WTC11 (cell line): ENCODE data around the gene MAP4K3. TPM values are rescaled to one million over a fixed set of nuclear protein-coding genes. Genes with fewer than 3 reads are reported as not detected.

ENCODE experiments used
- ATAC-seq: fragments of 200-7000 bp; cut with Tn5 transposase; 2 replicates; pipeline ENCODE4 v1.10.0; 2021; ENCODE audit warnings: mild to moderate bottlenecking, moderate library complexity
- CTCF ChIA-PET: fragments of 300-600 bp; sonication (Branson Sonifier 250); formaldehyde crosslinking; loops from one replicate; lab custom pipeline; 2021; ENCODE audit warnings: antibody characterized with exemption; lab: Charles Lee
- POLR2A ChIA-PET: fragments of 350-600 bp; sonication (Branson Sonifier 250); formaldehyde crosslinking; loops from one replicate; lab custom pipeline; 2021; ENCODE audit warnings: antibody characterized with exemption; lab: Charles Lee
- DNase-seq: peaks from one replicate; pipeline ENCODE4 v3.0.0; 2021; ENCODE audit warnings: low spot score
- H3K27ac Mint-ChIP-seq: 2 replicates; pipeline ENCODE4 v1.8.0; 2021; ENCODE audit warnings: mixed read lengths
- H3K27me3 Mint-ChIP-seq: 2 replicates; pipeline ENCODE4 v1.8.0; 2021; ENCODE audit warnings: low read depth, mild to moderate bottlenecking, moderate library complexity, mixed read lengths
- H3K36me3 Mint-ChIP-seq: 2 replicates; pipeline ENCODE4 v1.8.0; 2021; ENCODE audit warnings: mixed read lengths
- H3K4me1 Mint-ChIP-seq: 2 replicates; pipeline ENCODE4 v1.8.0; 2022; ENCODE audit warnings: mixed read lengths
- H3K4me3 Mint-ChIP-seq: 2 replicates; pipeline ENCODE4 v1.8.0; 2021; ENCODE audit warnings: mild to moderate bottlenecking, moderate library complexity, mixed read lengths
- H3K9me3 Mint-ChIP-seq: 2 replicates; pipeline ENCODE4 v1.8.0; 2021; ENCODE audit warnings: mixed read lengths
- ATF3 ChIP-seq: sonication (generic); formaldehyde crosslinking; conservative IDR thresholded peaks from 2 replicates; pipeline ENCODE4 v1.8.1; 2022; ENCODE audit warnings: mild to moderate bottlenecking, missing genetic modification reagents
- CBFB ChIP-seq: sonication (generic); formaldehyde crosslinking; IDR thresholded peaks from 2 replicates; pipeline ENCODE4 v1.8.1; 2022; ENCODE audit warnings: mild to moderate bottlenecking, low read depth, missing genetic modification reagents
- ETV6 ChIP-seq: sonication (generic); formaldehyde crosslinking; IDR thresholded peaks from 2 replicates; pipeline ENCODE4 v1.8.1; 2022; ENCODE audit warnings: mild to moderate bottlenecking, missing genetic modification reagents
- FOXJ3 ChIP-seq: sonication (generic); formaldehyde crosslinking; IDR thresholded peaks from 2 replicates; pipeline ENCODE4 v1.9.0; 2021; ENCODE audit warnings: missing genetic modification reagents, mild to moderate bottlenecking, borderline replicate concordance
- FOXP1 ChIP-seq: sonication (generic); formaldehyde crosslinking; IDR thresholded peaks from 2 replicates; pipeline ENCODE4 v1.8.0; 2022; ENCODE audit warnings: missing genetic modification reagents, mild to moderate bottlenecking, moderate library complexity, borderline replicate concordance
- HMGA2 ChIP-seq: fragments of 250-450 bp; sonication (Bioruptor Pico); IDR thresholded peaks from 2 replicates; pipeline ENCODE4 v1.4.0; 2021; ENCODE audit warnings: mild to moderate bottlenecking, moderate library complexity
- MXD4 ChIP-seq: fragments of 250-450 bp; sonication (Bioruptor Pico); IDR thresholded peaks from 2 replicates; pipeline ENCODE4 v1.8.0; 2021; ENCODE audit warnings: mild to moderate bottlenecking, moderate library complexity, borderline replicate concordance
- NFYB ChIP-seq: sonication (generic); formaldehyde crosslinking; conservative IDR thresholded peaks from 2 replicates; pipeline ENCODE4 v1.8.0; 2022; ENCODE audit warnings: low read depth, missing genetic modification reagents
- OVOL2 ChIP-seq: fragments of 250-450 bp; sonication (Bioruptor Pico); IDR thresholded peaks from 2 replicates; pipeline ENCODE4 v1.9.0; 2021; ENCODE audit warnings: mild to moderate bottlenecking, borderline replicate concordance
- RELA ChIP-seq: sonication (generic); formaldehyde crosslinking; IDR thresholded peaks from 2 replicates; pipeline ENCODE4 v1.8.1; 2022; ENCODE audit warnings: missing genetic modification reagents, mild to moderate bottlenecking, borderline replicate concordance
- SMAD3 ChIP-seq: sonication (generic); formaldehyde crosslinking; IDR thresholded peaks from 2 replicates; pipeline ENCODE4 v1.8.0; 2022; ENCODE audit warnings: missing genetic modification reagents, mild to moderate bottlenecking, borderline replicate concordance
- ZNF121 ChIP-seq: sonication (generic); formaldehyde crosslinking; IDR thresholded peaks from 2 replicates; pipeline ENCODE4 v1.8.0; 2023; ENCODE audit warnings: missing genetic modification reagents
- ZNF138 ChIP-seq: sonication (generic); formaldehyde crosslinking; conservative IDR thresholded peaks from 2 replicates; pipeline ENCODE4 v1.8.1; 2022; ENCODE audit warnings: mild to moderate bottlenecking, moderate library complexity, missing genetic modification reagents
- ZNF671 ChIP-seq: fragments of 250-450 bp; sonication (Bioruptor Pico); IDR thresholded peaks from 2 replicates; pipeline ENCODE4 v1.8.0; 2021; ENCODE audit warnings: mild to moderate bottlenecking
- total RNA-seq: library from RNA; stranded (reverse); gene quantifications from 3 replicates; pipeline ENCODE4 v1.2.3, GENCODE V29; 2021
- TF ChIP-seq, protein P1 (sequence below): sonication (generic); formaldehyde crosslinking; IDR thresholded peaks from 2 replicates; pipeline ENCODE4 v1.8.1; 2023; ENCODE audit warnings: mild to moderate bottlenecking, missing genetic modification reagents, borderline replicate concordance
- TF ChIP-seq, protein P2 (sequence below): fragments of 200-600 bp; IDR thresholded peaks from 2 replicates; pipeline ENCODE4 v1.8.0; 2022; ENCODE audit warnings: antibody characterized with exemption
- TF ChIP-seq, protein P3 (sequence below): sonication (generic); formaldehyde crosslinking; IDR thresholded peaks from 2 replicates; pipeline ENCODE4 v1.8.0; 2023; ENCODE audit warnings: missing genetic modification reagents
- TF ChIP-seq, protein P4 (sequence below): sonication (generic); formaldehyde crosslinking; conservative IDR thresholded peaks from 2 replicates; pipeline ENCODE4 v1.8.1; 2023; ENCODE audit warnings: mild to moderate bottlenecking, low read depth, missing genetic modification reagents, moderate library complexity
- TF ChIP-seq, protein P5 (sequence below): sonication (generic); formaldehyde crosslinking; IDR thresholded peaks from 2 replicates; pipeline ENCODE4 v1.8.0; 2022; ENCODE audit warnings: missing genetic modification reagents

MAP4K3 gene
- total RNA-seq, 1 experiment from 2014 or later, result 73.2 TPM

DNA sequence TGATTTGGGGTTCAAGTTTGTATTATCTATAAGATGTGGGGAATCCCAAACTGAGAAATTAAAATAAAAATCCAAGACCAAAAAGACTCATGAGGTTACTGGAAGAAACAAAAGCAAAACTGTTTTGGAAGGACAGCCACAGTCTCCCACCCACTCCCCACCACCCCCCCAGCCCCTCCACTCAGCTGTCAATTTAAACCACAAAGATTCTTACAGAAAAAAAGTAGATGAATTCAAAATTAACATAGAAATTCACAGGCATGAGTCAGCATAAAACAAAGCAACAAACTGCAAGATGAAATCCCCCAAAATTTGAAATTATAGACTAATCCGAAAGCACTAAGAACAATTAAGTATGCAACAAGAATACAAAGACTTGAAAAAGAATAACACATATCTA lies 12.1 kb downstream of the MAP4K3 start (continued):
- TF ChIP-seq, protein P1, sequence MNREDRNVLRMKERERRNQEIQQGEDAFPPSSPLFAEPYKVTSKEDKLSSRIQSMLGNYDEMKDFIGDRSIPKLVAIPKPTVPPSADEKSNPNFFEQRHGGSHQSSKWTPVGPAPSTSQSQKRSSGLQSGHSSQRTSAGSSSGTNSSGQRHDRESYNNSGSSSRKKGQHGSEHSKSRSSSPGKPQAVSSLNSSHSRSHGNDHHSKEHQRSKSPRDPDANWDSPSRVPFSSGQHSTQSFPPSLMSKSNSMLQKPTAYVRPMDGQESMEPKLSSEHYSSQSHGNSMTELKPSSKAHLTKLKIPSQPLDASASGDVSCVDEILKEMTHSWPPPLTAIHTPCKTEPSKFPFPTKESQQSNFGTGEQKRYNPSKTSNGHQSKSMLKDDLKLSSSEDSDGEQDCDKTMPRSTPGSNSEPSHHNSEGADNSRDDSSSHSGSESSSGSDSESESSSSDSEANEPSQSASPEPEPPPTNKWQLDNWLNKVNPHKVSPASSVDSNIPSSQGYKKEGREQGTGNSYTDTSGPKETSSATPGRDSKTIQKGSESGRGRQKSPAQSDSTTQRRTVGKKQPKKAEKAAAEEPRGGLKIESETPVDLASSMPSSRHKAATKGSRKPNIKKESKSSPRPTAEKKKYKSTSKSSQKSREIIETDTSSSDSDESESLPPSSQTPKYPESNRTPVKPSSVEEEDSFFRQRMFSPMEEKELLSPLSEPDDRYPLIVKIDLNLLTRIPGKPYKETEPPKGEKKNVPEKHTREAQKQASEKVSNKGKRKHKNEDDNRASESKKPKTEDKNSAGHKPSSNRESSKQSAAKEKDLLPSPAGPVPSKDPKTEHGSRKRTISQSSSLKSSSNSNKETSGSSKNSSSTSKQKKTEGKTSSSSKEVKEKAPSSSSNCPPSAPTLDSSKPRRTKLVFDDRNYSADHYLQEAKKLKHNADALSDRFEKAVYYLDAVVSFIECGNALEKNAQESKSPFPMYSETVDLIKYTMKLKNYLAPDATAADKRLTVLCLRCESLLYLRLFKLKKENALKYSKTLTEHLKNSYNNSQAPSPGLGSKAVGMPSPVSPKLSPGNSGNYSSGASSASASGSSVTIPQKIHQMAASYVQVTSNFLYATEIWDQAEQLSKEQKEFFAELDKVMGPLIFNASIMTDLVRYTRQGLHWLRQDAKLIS, result no peak

DNA sequence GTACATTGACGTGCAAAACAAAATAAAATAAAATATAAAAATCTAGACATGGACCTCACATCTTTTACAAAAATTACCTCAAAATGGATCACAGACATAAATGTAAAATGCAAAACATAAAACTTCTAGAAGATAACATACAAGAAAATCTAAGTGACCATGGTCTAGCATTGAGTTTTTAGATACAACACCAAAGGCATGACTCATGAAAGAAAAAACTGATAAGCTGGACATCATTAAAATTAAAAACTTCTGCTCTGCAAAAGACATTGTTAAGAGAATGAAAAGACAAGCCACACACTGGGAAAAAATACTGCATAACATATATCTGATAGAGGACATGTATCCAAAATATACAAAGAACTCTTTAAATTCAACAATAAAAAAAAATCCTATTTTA lies 14.4 kb downstream of the MAP4K3 start:
- no peak overlapping the region for H3K4me3 Mint-ChIP-seq
- ChIA-PET POLR2A (no interaction called here), CTCF (no interaction called here)
- peaks cover 80% of the 10 kb centered on the region for H3K4me1 Mint-ChIP-seq
- H3K36me3 Mint-ChIP-seq, result peaks cover 2% of the 10 kb centered on the region
- DNase-seq (no peak), ATAC-seq (no peak)
- H3K27me3 Mint-ChIP-seq, result no peaks in the 10 kb centered on the region
- TF ChIP-seq FOXP1 (no peak), NFYB (no peak), ZNF138 (no peak), RELA (CRISPR knock-in tag) (no peak), HMGA2 (CRISPR knock-in tag) (no peak), OVOL2 (CRISPR knock-in tag) (no peak), ATF3 (no peak)
- TF ChIP-seq, protein P2, sequence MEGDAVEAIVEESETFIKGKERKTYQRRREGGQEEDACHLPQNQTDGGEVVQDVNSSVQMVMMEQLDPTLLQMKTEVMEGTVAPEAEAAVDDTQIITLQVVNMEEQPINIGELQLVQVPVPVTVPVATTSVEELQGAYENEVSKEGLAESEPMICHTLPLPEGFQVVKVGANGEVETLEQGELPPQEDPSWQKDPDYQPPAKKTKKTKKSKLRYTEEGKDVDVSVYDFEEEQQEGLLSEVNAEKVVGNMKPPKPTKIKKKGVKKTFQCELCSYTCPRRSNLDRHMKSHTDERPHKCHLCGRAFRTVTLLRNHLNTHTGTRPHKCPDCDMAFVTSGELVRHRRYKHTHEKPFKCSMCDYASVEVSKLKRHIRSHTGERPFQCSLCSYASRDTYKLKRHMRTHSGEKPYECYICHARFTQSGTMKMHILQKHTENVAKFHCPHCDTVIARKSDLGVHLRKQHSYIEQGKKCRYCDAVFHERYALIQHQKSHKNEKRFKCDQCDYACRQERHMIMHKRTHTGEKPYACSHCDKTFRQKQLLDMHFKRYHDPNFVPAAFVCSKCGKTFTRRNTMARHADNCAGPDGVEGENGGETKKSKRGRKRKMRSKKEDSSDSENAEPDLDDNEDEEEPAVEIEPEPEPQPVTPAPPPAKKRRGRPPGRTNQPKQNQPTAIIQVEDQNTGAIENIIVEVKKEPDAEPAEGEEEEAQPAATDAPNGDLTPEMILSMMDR, result no peak
- TF ChIP-seq, protein P3, sequence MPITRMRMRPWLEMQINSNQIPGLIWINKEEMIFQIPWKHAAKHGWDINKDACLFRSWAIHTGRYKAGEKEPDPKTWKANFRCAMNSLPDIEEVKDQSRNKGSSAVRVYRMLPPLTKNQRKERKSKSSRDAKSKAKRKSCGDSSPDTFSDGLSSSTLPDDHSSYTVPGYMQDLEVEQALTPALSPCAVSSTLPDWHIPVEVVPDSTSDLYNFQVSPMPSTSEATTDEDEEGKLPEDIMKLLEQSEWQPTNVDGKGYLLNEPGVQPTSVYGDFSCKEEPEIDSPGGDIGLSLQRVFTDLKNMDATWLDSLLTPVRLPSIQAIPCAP (CRISPR knock-in tag), result no peak
- no peak overlapping the region for H3K27ac Mint-ChIP-seq
- H3K9me3 Mint-ChIP-seq, result no peaks in the 10 kb centered on the region

- CTCF ChIA-PET, result no interaction called here
Measured at GRCh38 chr2:39421354-39421753, 15.7 kb downstream of the MAP4K3 start.

More at GRCh38 chr2:39421354-39421753, 15.7 kb downstream of the MAP4K3 start:
- H3K4me3 Mint-ChIP-seq, result no peak overlapping the region
- ATAC-seq, result no peak
- POLR2A ChIA-PET, result no interaction called here
- no peaks in the 10 kb centered on the region for H3K9me3 Mint-ChIP-seq
- no peaks in the 10 kb centered on the region for H3K27me3 Mint-ChIP-seq
- no peak for DNase-seq
- H3K36me3 Mint-ChIP-seq, result peaks cover 2% of the 10 kb centered on the region
- no peak for TF ChIP-seq MXD4 (CRISPR knock-in tag)
- TF ChIP-seq, protein P4, sequence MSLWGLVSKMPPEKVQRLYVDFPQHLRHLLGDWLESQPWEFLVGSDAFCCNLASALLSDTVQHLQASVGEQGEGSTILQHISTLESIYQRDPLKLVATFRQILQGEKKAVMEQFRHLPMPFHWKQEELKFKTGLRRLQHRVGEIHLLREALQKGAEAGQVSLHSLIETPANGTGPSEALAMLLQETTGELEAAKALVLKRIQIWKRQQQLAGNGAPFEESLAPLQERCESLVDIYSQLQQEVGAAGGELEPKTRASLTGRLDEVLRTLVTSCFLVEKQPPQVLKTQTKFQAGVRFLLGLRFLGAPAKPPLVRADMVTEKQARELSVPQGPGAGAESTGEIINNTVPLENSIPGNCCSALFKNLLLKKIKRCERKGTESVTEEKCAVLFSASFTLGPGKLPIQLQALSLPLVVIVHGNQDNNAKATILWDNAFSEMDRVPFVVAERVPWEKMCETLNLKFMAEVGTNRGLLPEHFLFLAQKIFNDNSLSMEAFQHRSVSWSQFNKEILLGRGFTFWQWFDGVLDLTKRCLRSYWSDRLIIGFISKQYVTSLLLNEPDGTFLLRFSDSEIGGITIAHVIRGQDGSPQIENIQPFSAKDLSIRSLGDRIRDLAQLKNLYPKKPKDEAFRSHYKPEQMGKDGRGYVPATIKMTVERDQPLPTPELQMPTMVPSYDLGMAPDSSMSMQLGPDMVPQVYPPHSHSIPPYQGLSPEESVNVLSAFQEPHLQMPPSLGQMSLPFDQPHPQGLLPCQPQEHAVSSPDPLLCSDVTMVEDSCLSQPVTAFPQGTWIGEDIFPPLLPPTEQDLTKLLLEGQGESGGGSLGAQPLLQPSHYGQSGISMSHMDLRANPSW (CRISPR knock-in tag), result no peak
- TF ChIP-seq, protein P5, sequence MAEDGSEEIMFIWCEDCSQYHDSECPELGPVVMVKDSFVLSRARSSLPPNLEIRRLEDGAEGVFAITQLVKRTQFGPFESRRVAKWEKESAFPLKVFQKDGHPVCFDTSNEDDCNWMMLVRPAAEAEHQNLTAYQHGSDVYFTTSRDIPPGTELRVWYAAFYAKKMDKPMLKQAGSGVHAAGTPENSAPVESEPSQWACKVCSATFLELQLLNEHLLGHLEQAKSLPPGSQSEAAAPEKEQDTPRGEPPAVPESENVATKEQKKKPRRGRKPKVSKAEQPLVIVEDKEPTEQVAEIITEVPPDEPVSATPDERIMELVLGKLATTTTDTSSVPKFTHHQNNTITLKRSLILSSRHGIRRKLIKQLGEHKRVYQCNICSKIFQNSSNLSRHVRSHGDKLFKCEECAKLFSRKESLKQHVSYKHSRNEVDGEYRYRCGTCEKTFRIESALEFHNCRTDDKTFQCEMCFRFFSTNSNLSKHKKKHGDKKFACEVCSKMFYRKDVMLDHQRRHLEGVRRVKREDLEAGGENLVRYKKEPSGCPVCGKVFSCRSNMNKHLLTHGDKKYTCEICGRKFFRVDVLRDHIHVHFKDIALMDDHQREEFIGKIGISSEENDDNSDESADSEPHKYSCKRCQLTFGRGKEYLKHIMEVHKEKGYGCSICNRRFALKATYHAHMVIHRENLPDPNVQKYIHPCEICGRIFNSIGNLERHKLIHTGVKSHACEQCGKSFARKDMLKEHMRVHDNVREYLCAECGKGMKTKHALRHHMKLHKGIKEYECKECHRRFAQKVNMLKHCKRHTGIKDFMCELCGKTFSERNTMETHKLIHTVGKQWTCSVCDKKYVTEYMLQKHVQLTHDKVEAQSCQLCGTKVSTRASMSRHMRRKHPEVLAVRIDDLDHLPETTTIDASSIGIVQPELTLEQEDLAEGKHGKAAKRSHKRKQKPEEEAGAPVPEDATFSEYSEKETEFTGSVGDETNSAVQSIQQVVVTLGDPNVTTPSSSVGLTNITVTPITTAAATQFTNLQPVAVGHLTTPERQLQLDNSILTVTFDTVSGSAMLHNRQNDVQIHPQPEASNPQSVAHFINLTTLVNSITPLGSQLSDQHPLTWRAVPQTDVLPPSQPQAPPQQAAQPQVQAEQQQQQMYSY (CRISPR knock-in tag), result no peak
- no peak for TF ChIP-seq FOXJ3 (CRISPR knock-in tag)
- TF ChIP-seq RELA (CRISPR knock-in tag), result no peak
- no peak for TF ChIP-seq ZNF121 (CRISPR knock-in tag)
- TF ChIP-seq CBFB, result no peak
- no peak for TF ChIP-seq SMAD3 (CRISPR knock-in tag)
- TF ChIP-seq, protein P2, result no peak
- TF ChIP-seq ZNF671 (CRISPR knock-in tag), result no peak
- no peak for TF ChIP-seq ETV6
- H3K27ac Mint-ChIP-seq, result no peak overlapping the region
- H3K4me1 Mint-ChIP-seq, result peaks cover 81% of the 10 kb centered on the region
